Progenitor cell of endocrine pancreas (in vitro differentiated cells): ENCODE measurements around the gene SERTAD2. TPM values are rescaled to one million over a fixed set of nuclear protein-coding genes. Genes with fewer than 3 reads are reported as not detected.
A peak's percentile ranks its signal among the peaks of the same experiment; 100 is the strongest.

Experiments
- DNase-seq: peaks from one replicate; pipeline ENCODE4 v3.0.0; 2021; ENCODE audit warnings: low spot score; ENCODE audit not compliant: unreplicated experiment
- H3K27ac Mint-ChIP-seq: 2 replicates; pipeline ENCODE4 v1.8.0; 2021; ENCODE audit warnings: mild to moderate bottlenecking, moderate library complexity, mixed read lengths
- H3K27me3 Mint-ChIP-seq: 2 replicates; pipeline ENCODE4 v1.8.0; 2021; ENCODE audit warnings: mixed read lengths
- H3K36me3 Mint-ChIP-seq: 2 replicates; pipeline ENCODE4 v1.8.0; 2022; ENCODE audit warnings: mixed read lengths; ENCODE audit not compliant: insufficient read depth
- H3K4me1 Mint-ChIP-seq: 2 replicates; pipeline ENCODE4 v1.8.0; 2021; ENCODE audit warnings: low read depth, mixed read lengths
- H3K4me3 Mint-ChIP-seq: 2 replicates; pipeline ENCODE4 v1.8.0; 2021; ENCODE audit warnings: low read depth, mild to moderate bottlenecking, moderate library complexity, mixed read lengths
- H3K9me3 Mint-ChIP-seq: 2 replicates; pipeline ENCODE4 v1.8.0; 2021; ENCODE audit warnings: low read depth, mixed read lengths
- total RNA-seq: library from RNA; stranded (reverse); gene quantifications from 2 replicates; pipeline ENCODE4 v1.2.1, GENCODE V29; 2021
- TF ChIP-seq, protein P1 (sequence below): fragments of 200-600 bp; sonication (generic); IDR thresholded peaks from one replicate; pipeline ENCODE4 v1.5.0; 2021; ENCODE audit warnings: antibody characterized with exemption, mild to moderate bottlenecking; ENCODE audit not compliant: unreplicated experiment

Gene SERTAD2
- total RNA-seq, 1 donor from 2014 or later: 19.0 TPM

- Mint-ChIP-seq H3K36me3 (no peaks in the 10 kb centered on the region), H3K4me3 (no peak overlapping the region), H3K27ac (no peak overlapping the region), H3K9me3 (no peaks in the 10 kb centered on the region), H3K27me3 (peaks cover 6% of the 10 kb centered on the region), H3K4me1 (peaks cover 12% of the 10 kb centered on the region)
- DNase-seq: no peak
- TF ChIP-seq, protein P1, sequence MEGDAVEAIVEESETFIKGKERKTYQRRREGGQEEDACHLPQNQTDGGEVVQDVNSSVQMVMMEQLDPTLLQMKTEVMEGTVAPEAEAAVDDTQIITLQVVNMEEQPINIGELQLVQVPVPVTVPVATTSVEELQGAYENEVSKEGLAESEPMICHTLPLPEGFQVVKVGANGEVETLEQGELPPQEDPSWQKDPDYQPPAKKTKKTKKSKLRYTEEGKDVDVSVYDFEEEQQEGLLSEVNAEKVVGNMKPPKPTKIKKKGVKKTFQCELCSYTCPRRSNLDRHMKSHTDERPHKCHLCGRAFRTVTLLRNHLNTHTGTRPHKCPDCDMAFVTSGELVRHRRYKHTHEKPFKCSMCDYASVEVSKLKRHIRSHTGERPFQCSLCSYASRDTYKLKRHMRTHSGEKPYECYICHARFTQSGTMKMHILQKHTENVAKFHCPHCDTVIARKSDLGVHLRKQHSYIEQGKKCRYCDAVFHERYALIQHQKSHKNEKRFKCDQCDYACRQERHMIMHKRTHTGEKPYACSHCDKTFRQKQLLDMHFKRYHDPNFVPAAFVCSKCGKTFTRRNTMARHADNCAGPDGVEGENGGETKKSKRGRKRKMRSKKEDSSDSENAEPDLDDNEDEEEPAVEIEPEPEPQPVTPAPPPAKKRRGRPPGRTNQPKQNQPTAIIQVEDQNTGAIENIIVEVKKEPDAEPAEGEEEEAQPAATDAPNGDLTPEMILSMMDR: no peak
Observed at GRCh38 chr2:64615192-64615763, 38.4 kb downstream of the SERTAD2 start.

GRCh38 chr2:64613276-64613675, 40.4 kb downstream of the SERTAD2 start:
- no peaks in the 10 kb centered on the region for H3K36me3 Mint-ChIP-seq

GRCh38 chr2:64612575-64613195, 41.0 kb downstream of the SERTAD2 start:
- H3K36me3 Mint-ChIP-seq: no peaks in the 10 kb centered on the region
- H3K27ac Mint-ChIP-seq: no peak overlapping the region
- H3K27me3 Mint-ChIP-seq: peaks cover 7% of the 10 kb centered on the region
- peaks cover 14% of the 10 kb centered on the region for H3K4me1 Mint-ChIP-seq
- no peaks in the 10 kb centered on the region for H3K9me3 Mint-ChIP-seq
- no peak for DNase-seq
- H3K4me3 Mint-ChIP-seq: no peak overlapping the region
- TF ChIP-seq, protein P1: no peak

More at GRCh38 chr2:64613276-64613675, 40.4 kb downstream of the SERTAD2 start:
- peaks cover 13% of the 10 kb centered on the region for H3K4me1 Mint-ChIP-seq
- no peak overlapping the region for H3K4me3 Mint-ChIP-seq
- DNase-seq: no peak
- H3K27me3 Mint-ChIP-seq: peaks cover 7% of the 10 kb centered on the region
- no peaks in the 10 kb centered on the region for H3K9me3 Mint-ChIP-seq
- TF ChIP-seq, protein P1: no peak
- H3K27ac Mint-ChIP-seq: no peak overlapping the region

GRCh38 chr2:64610316-64610855, 43.3 kb downstream of the SERTAD2 start:
- TF ChIP-seq, protein P1: no peak
- no peak overlapping the region for H3K4me3 Mint-ChIP-seq
- no peak for DNase-seq
- peaks cover 19% of the 10 kb centered on the region for H3K4me1 Mint-ChIP-seq
- H3K27ac Mint-ChIP-seq: no peak overlapping the region
- H3K27me3 Mint-ChIP-seq: peaks cover 7% of the 10 kb centered on the region
- no peaks in the 10 kb centered on the region for H3K36me3 Mint-ChIP-seq
- H3K9me3 Mint-ChIP-seq: no peaks in the 10 kb centered on the region

GRCh38 chr2:64609942-64610281, 43.8 kb downstream of the SERTAD2 start:
- Mint-ChIP-seq H3K4me1 (peaks cover 19% of the 10 kb centered on the region), H3K36me3 (no peaks in the 10 kb centered on the region), H3K27me3 (peaks cover 7% of the 10 kb centered on the region), H3K4me3 (peak overlapping the region; percentile 74), H3K27ac (peak overlapping the region; percentile 79), H3K9me3 (no peaks in the 10 kb centered on the region)
- DNase-seq: no peak
- TF ChIP-seq, protein P1: no peak
